Measurements from ENCODE around the gene NOS1AP. TPM values are rescaled to one million over a fixed set of nuclear protein-coding genes. Genes with fewer than 3 reads are reported as not detected.

NOS1AP gene
- total RNA-seq, 1 experiment from 2014 or later = 14.7 TPM

DNA sequence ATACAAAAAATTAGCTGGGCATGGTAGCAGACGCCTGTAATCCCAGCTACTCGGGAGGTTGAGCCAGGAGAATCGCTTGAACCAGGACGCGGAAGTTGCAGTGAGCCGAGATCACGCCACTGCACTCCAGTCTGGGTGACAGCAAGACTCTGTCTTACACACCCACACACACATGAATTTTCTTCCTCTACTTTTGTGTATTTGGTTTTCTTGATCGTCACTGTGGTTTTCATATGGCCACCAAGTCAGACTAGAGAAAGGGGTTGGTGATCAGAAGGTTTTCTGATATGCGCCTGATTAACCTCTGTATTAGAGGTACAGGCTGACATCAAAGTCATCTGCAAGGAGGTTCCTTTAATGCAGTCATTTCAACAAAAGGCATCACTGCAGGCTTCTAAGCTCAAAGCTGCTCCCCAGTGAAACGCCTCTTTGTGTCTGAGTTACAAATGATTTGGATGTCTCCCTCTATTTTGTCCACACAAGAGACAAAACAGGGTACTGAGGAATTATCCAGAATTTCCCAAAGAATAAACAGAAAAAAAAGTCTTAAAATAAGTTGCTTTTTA lies 331.4 kb downstream of the NOS1AP start:
- H3K4me3 Mint-ChIP-seq = no peak overlapping the region
- H3K27me3 Mint-ChIP-seq (ENCODE audit: low read depth) = no peaks in the 10 kb centered on the region
- 0 out of 2 replicates have a peak, but pooled peaks cover 8% of the 10 kb centered on the region for H3K9me3 Mint-ChIP-seq
- no peak overlapping the region for H3K27ac Mint-ChIP-seq
- peaks cover 25% of the 10 kb centered on the region for H3K4me1 Mint-ChIP-seq
- ChIA-PET CTCF (interaction anchor here (1.3 to 3.1 kb wide), 3 partner anchors 9 to 345 kb away, joined by 3 to 14 read pairs (median 4); no protein-coding TSS in a partner anchor), POLR2A (no interaction called here)
- TF ChIP-seq, protein P1, sequence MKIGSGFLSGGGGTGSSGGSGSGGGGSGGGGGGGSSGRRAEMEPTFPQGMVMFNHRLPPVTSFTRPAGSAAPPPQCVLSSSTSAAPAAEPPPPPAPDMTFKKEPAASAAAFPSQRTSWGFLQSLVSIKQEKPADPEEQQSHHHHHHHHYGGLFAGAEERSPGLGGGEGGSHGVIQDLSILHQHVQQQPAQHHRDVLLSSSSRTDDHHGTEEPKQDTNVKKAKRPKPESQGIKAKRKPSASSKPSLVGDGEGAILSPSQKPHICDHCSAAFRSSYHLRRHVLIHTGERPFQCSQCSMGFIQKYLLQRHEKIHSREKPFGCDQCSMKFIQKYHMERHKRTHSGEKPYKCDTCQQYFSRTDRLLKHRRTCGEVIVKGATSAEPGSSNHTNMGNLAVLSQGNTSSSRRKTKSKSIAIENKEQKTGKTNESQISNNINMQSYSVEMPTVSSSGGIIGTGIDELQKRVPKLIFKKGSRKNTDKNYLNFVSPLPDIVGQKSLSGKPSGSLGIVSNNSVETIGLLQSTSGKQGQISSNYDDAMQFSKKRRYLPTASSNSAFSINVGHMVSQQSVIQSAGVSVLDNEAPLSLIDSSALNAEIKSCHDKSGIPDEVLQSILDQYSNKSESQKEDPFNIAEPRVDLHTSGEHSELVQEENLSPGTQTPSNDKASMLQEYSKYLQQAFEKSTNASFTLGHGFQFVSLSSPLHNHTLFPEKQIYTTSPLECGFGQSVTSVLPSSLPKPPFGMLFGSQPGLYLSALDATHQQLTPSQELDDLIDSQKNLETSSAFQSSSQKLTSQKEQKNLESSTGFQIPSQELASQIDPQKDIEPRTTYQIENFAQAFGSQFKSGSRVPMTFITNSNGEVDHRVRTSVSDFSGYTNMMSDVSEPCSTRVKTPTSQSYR (CRISPR knock-in tag; IDR thresholded peaks at IDR 0.05) = no peak
- TF ChIP-seq NFATC4 (CRISPR knock-in tag; IDR thresholded peaks at IDR 0.05) (no peak), ZNF671 (CRISPR knock-in tag; IDR thresholded peaks at IDR 0.05) (no peak), GRHL2 (CRISPR knock-in tag; IDR thresholded peaks at IDR 0.05; ENCODE audit: insufficient replicate concordance, severe bottlenecking) (no peak), IRF2 (CRISPR knock-in tag; IDR thresholded peaks at IDR 0.05; ENCODE audit: borderline replicate concordance, low read depth) (no peak)
- H3K36me3 Mint-ChIP-seq = no peaks in the 10 kb centered on the region
- ATAC-seq = no peak
- no peak for DNase-seq (ENCODE audit: low spot score)

DNA sequence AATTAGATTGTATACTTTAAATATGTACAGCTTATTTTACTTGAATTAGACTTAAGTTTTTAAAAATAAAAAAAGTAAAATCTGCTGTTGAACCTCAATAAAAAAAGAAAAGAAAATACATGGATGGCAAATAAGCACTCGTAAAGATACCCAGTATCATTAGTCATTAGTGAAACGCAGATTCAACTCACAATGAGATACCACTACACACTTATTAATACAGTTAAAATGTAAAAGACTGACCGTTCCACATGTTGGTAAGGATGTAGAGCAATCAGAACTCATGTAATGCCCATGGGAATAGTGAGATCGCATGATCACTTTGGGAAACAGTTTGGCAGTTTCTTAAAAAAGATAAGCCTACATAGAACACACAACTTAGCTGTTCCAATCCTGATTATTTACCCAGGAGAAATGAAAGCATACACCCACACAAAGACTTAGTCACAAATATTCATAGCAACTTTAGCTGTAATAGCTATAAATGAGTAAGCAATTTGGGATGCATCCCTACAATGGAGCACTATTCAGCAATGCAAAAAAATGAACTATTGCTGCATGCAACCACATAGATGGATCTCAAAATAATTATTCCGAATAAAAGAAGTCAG lies 335.2 kb downstream of the NOS1AP start:
- H3K27ac Mint-ChIP-seq = no peak overlapping the region
- CTCF ChIA-PET = interaction anchor here (0.6 to 2.8 kb wide), 2 partner anchors 101 to 348 kb away, joined by 3 to 6 read pairs; no protein-coding TSS in a partner anchor
- POLR2A ChIA-PET = no interaction called here

DNA sequence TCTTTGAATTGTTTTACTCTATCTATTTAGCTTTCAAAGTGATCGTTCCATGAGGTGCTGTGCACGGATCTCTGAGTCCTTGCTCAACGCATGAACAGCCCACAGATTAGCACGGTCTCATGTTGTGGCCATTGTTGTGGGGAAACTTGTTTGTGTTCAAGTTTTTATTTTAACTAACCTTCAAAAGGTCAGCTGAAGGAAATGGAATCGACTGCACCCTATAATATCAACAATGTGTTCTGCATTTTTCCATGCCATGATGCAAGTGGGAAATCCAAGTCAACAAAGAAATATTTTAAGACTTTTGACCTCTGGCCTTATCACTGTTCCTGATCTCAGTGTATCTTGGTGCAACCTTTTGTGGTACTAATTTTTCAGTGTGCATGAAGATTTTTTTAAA lies 336.3 kb downstream of the NOS1AP start:
- POLR2A ChIA-PET = no interaction called here
- Mint-ChIP-seq H3K36me3 (no peaks in the 10 kb centered on the region), H3K27ac (no peak overlapping the region), H3K27me3 (ENCODE audit: low read depth) (no peaks in the 10 kb centered on the region), H3K4me3 (no peak overlapping the region), H3K4me1 (peaks cover 2% of the 10 kb centered on the region; the same call in 1 of the 2 replicates), H3K9me3 (no peaks in the 10 kb centered on the region)
- no peak for DNase-seq (ENCODE audit: low spot score)
- no peak for ATAC-seq
- CTCF ChIA-PET = interaction anchor here (2.8 kb wide), 1 partner anchor 349 kb away, joined by 6 read pairs; no protein-coding TSS in a partner anchor
- no peak for TF ChIP-seq ZNF396 (CRISPR knock-in tag; IDR thresholded peaks at IDR 0.05; ENCODE audit: borderline replicate concordance)
- no peak for TF ChIP-seq NFYB (CRISPR knock-in tag; conservative IDR thresholded peaks at IDR 0.05; ENCODE audit: low read depth)
- TF ChIP-seq TEAD4 (CRISPR knock-in tag; IDR thresholded peaks at IDR 0.05) = no peak
- no peak for TF ChIP-seq GRHL2 (CRISPR knock-in tag; IDR thresholded peaks at IDR 0.05; ENCODE audit: insufficient replicate concordance, severe bottlenecking)
- no peak for TF ChIP-seq ZNF671 (CRISPR knock-in tag; IDR thresholded peaks at IDR 0.05)
- TF ChIP-seq, protein P2, sequence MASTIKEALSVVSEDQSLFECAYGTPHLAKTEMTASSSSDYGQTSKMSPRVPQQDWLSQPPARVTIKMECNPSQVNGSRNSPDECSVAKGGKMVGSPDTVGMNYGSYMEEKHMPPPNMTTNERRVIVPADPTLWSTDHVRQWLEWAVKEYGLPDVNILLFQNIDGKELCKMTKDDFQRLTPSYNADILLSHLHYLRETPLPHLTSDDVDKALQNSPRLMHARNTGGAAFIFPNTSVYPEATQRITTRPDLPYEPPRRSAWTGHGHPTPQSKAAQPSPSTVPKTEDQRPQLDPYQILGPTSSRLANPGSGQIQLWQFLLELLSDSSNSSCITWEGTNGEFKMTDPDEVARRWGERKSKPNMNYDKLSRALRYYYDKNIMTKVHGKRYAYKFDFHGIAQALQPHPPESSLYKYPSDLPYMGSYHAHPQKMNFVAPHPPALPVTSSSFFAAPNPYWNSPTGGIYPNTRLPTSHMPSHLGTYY (CRISPR knock-in tag; IDR thresholded peaks at IDR 0.05) = no peak

More for the DNA sequence above, 335.2 kb downstream of the NOS1AP start:
- ATAC-seq (no peak), DNase-seq (ENCODE audit: low spot score) (no peak)
- H3K4me1 Mint-ChIP-seq = peaks cover 5% of the 10 kb centered on the region
- H3K27me3 Mint-ChIP-seq (ENCODE audit: low read depth) = no peaks in the 10 kb centered on the region
- H3K9me3 Mint-ChIP-seq = no peaks in the 10 kb centered on the region
- no peak overlapping the region for H3K4me3 Mint-ChIP-seq
- H3K36me3 Mint-ChIP-seq = no peaks in the 10 kb centered on the region
- TF ChIP-seq, protein P3, sequence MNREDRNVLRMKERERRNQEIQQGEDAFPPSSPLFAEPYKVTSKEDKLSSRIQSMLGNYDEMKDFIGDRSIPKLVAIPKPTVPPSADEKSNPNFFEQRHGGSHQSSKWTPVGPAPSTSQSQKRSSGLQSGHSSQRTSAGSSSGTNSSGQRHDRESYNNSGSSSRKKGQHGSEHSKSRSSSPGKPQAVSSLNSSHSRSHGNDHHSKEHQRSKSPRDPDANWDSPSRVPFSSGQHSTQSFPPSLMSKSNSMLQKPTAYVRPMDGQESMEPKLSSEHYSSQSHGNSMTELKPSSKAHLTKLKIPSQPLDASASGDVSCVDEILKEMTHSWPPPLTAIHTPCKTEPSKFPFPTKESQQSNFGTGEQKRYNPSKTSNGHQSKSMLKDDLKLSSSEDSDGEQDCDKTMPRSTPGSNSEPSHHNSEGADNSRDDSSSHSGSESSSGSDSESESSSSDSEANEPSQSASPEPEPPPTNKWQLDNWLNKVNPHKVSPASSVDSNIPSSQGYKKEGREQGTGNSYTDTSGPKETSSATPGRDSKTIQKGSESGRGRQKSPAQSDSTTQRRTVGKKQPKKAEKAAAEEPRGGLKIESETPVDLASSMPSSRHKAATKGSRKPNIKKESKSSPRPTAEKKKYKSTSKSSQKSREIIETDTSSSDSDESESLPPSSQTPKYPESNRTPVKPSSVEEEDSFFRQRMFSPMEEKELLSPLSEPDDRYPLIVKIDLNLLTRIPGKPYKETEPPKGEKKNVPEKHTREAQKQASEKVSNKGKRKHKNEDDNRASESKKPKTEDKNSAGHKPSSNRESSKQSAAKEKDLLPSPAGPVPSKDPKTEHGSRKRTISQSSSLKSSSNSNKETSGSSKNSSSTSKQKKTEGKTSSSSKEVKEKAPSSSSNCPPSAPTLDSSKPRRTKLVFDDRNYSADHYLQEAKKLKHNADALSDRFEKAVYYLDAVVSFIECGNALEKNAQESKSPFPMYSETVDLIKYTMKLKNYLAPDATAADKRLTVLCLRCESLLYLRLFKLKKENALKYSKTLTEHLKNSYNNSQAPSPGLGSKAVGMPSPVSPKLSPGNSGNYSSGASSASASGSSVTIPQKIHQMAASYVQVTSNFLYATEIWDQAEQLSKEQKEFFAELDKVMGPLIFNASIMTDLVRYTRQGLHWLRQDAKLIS (CRISPR knock-in tag; IDR thresholded peaks at IDR 0.05; ENCODE audit: borderline replicate concordance) = no peak
- no peak for TF ChIP-seq NFATC4 (CRISPR knock-in tag; IDR thresholded peaks at IDR 0.05)
- TF ChIP-seq RELA (CRISPR knock-in tag; IDR thresholded peaks at IDR 0.05; ENCODE audit: borderline replicate concordance) = no peak
- no peak for TF ChIP-seq MXD4 (CRISPR knock-in tag; IDR thresholded peaks at IDR 0.05; ENCODE audit: borderline replicate concordance)
- TF ChIP-seq CBFB (CRISPR knock-in tag; IDR thresholded peaks at IDR 0.05; ENCODE audit: low read depth) = no peak
- TF ChIP-seq, protein P4, sequence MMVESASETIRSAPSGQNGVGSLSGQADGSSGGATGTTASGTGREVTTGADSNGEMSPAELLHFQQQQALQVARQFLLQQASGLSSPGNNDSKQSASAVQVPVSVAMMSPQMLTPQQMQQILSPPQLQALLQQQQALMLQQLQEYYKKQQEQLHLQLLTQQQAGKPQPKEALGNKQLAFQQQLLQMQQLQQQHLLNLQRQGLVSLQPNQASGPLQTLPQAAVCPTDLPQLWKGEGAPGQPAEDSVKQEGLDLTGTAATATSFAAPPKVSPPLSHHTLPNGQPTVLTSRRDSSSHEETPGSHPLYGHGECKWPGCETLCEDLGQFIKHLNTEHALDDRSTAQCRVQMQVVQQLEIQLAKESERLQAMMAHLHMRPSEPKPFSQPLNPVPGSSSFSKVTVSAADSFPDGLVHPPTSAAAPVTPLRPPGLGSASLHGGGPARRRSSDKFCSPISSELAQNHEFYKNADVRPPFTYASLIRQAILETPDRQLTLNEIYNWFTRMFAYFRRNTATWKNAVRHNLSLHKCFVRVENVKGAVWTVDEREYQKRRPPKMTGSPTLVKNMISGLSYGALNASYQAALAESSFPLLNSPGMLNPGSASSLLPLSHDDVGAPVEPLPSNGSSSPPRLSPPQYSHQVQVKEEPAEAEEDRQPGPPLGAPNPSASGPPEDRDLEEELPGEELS (CRISPR knock-in tag; IDR thresholded peaks at IDR 0.05) = no peak
- no peak for TF ChIP-seq NR1H2 (CRISPR knock-in tag; IDR thresholded peaks at IDR 0.05)

Data from WTC11 (cell line).